Measurements from ENCODE around the gene BACH2.

DNA sequence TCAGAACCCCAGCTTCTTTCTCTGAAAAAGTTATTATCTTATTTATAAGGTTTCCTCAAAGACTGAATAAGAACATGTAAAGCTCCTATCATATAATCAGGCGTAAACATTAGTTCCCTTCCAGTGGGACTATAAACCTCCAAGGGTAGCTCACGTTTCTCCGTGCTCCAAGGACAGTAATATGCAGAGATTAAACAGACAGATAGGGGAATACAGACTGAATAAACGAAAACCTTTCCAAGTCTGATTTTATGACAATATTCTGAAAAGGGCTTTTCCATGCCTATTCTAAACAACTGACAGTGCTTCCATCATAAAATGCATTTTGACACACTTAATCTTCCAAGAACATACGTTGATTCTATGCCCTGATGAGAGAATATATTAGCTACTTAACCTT is 22.8 kb downstream of the BACH2 start:
- TF ChIP-seq CTCF (conservative IDR thresholded peaks at IDR 0.05) (no peak), ZFX (IDR thresholded peaks at IDR 0.05) (no peak)

All from C4-2B (cell line).